ENCODE measurements around the gene RASSF3.
"Not testable (repeated sequence)": the region's sequence is repeated elsewhere in the genome, so short reads cannot be mapped to it uniquely, and the experiment has no call there.

RASSF3 gene

GRCh38 chr12:64577046-64577445 lies 33.2 kb upstream of the RASSF3 start:
- Histone ChIP-seq H3K27ac (ENCODE audit: low read depth, low read length) (no peak overlapping the region), H3K4me3 (ENCODE audit: low read length) (no peak overlapping the region), H3K27me3 (ENCODE audit: insufficient read depth, low read length) (no peaks in the 10 kb centered on the region), H3K4me1 (ENCODE audit: insufficient read depth, low read length) (no peaks in the 10 kb centered on the region), H3K9me3 (ENCODE audit: insufficient read depth, low read depth, low read length) (peaks cover 12% of the 10 kb centered on the region), H3K9ac (ENCODE audit: low read depth, low read length) (no peak overlapping the region), H3K36me3 (ENCODE audit: insufficient read depth, low read length) (no peaks in the 10 kb centered on the region)
- WGBS = 97% methylated on average over 4 of the region's 4 CpGs

GRCh38 chr12:64578566-64578965 lies 31.7 kb upstream of the RASSF3 start:
- Histone ChIP-seq H3K4me1 (ENCODE audit: insufficient read depth, low read length) (peaks cover 6% of the 10 kb centered on the region; the same call in 1 of the 2 replicates), H3K9me3 (ENCODE audit: insufficient read depth, low read depth, low read length) (peaks cover 12% of the 10 kb centered on the region), H3K9ac (ENCODE audit: low read depth, low read length) (no peak overlapping the region), H3K27me3 (ENCODE audit: insufficient read depth, low read length) (no peaks in the 10 kb centered on the region), H3K36me3 (ENCODE audit: insufficient read depth, low read length) (no peaks in the 10 kb centered on the region), H3K27ac (ENCODE audit: low read depth, low read length) (no peak overlapping the region), H3K4me3 (ENCODE audit: low read length) (no peak overlapping the region)
- 93% methylated on average over 4 of the region's 4 CpGs for WGBS

DNA sequence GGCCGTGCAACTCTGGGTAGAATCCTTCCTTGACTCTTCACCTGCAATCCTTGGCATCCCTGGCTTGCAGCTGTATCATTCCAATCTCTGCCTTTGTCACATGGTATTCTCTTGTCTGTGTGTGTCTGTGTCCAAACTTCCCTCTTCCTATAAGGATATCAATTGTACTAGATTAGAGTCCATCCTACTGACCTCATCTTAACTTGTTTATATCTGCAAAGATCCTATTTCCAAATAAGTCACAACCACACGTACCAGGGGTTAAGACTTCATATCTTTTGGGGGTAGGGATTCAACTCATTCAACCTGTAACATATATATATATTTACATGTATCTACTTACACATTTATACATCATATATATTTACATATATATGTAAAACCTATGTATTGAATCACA lies 29.6 kb upstream of the RASSF3 start:
- H3K4me3 ChIP-seq (ENCODE audit: low read length) = no peak overlapping the region
- H3K9me3 ChIP-seq (ENCODE audit: insufficient read depth, low read depth, low read length) = no peaks in the 10 kb centered on the region
- whole genome bisulfite sequencing = 97% methylated on average over 1 of the region's 2 CpGs
- H3K36me3 ChIP-seq (ENCODE audit: insufficient read depth, low read length) = no peaks in the 10 kb centered on the region
- no peak overlapping the region for H3K9ac ChIP-seq (ENCODE audit: low read depth, low read length)
- no peak overlapping the region for H3K27ac ChIP-seq (ENCODE audit: low read depth, low read length)
- H3K27me3 ChIP-seq (ENCODE audit: insufficient read depth, low read length) = no peaks in the 10 kb centered on the region
- peaks cover 16% of the 10 kb centered on the region for H3K4me1 ChIP-seq (ENCODE audit: insufficient read depth, low read length)

DNA sequence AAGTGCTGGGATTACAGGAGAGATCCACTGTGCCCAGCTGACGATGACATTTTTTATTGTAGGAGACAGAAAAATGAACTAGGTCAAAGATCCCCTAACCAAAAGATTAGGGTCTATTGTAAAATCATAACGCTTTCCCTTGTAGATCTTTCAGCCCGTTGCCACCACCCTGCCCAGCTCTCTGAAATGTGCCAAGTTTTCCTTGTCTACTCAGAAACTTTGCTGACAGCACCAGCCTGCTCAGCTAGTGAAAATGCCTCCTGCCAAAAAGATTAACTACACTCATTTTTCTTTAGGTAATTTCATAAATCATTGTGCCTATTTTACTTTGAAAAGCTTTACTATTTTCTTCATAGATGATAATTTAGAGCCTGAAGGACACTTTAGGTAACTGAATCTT lies 28.2 kb upstream of the RASSF3 start:
- 92% methylated on average over 3 of the region's 3 CpGs for WGBS
- Histone ChIP-seq H3K4me3 (ENCODE audit: low read length) (no peak overlapping the region), H3K27ac (ENCODE audit: low read depth, low read length) (no peak overlapping the region), H3K9ac (ENCODE audit: low read depth, low read length) (no peak overlapping the region), H3K27me3 (ENCODE audit: insufficient read depth, low read length) (no peaks in the 10 kb centered on the region), H3K36me3 (ENCODE audit: insufficient read depth, low read length) (no peaks in the 10 kb centered on the region), H3K4me1 (ENCODE audit: insufficient read depth, low read length) (peaks cover 16% of the 10 kb centered on the region), H3K9me3 (ENCODE audit: insufficient read depth, low read depth, low read length) (no peaks in the 10 kb centered on the region)

DNA sequence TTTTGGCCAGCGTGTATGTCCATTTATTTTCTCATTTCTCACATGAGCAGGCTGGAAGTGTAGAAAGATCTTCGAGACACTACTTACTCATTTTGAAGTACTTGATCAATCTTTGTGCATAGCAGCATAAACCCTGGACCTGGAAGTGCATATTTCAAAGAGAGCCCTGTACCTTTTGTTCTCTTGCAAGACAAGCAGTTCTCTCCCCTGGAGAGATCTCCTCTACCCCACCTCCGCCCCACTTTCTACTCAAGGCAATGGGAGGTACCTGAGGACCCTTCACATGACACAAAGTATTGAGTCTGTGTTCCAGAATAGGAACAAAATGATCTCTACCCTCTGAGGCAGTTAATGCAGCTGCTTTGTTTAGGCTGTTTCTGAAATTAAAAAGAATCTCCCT lies 27.4 kb upstream of the RASSF3 start:
- no peaks in the 10 kb centered on the region for H3K9me3 ChIP-seq (ENCODE audit: insufficient read depth, low read depth, low read length)
- H3K36me3 ChIP-seq (ENCODE audit: insufficient read depth, low read length) = no peaks in the 10 kb centered on the region
- H3K9ac ChIP-seq (ENCODE audit: low read depth, low read length) = no peak overlapping the region
- H3K4me3 ChIP-seq (ENCODE audit: low read length) = no peak overlapping the region
- H3K27me3 ChIP-seq (ENCODE audit: insufficient read depth, low read length) = no peaks in the 10 kb centered on the region
- no peak overlapping the region for H3K27ac ChIP-seq (ENCODE audit: low read depth, low read length)
- WGBS = 86% methylated on average over 3 of the region's 3 CpGs
- peaks cover 16% of the 10 kb centered on the region for H3K4me1 ChIP-seq (ENCODE audit: insufficient read depth, low read length)

DNA sequence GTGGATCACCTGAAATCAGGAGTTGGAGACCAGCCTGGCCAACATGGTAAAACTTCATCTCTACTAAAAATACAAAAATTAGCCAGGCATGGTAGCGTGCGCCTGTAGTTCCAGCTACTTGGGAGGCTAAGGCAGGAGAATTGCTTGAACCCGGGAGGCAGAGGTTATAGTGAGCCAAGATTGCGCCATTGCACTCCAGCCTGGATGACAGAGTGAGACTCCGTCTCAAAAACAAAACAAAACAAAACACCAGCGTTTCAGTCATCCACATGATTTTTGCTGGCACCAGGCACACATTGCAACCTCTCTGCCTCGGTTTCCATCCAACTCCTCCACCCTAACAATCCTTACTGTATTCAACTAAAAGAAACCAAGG lies 26.9 kb upstream of the RASSF3 start:
- not testable (repeated sequence) for H3K4me3 ChIP-seq (ENCODE audit: low read length); H3K36me3 ChIP-seq (ENCODE audit: insufficient read depth, low read length); H3K9ac ChIP-seq (ENCODE audit: low read depth, low read length); H3K9me3 ChIP-seq (ENCODE audit: insufficient read depth, low read depth, low read length); H3K27me3 ChIP-seq (ENCODE audit: insufficient read depth, low read length); H3K27ac ChIP-seq (ENCODE audit: low read depth, low read length)
- H3K4me1 ChIP-seq (ENCODE audit: insufficient read depth, low read length) = peaks cover 16% of the 10 kb centered on the region
- 96% methylated on average over 7 of the region's 7 CpGs for WGBS

DNA sequence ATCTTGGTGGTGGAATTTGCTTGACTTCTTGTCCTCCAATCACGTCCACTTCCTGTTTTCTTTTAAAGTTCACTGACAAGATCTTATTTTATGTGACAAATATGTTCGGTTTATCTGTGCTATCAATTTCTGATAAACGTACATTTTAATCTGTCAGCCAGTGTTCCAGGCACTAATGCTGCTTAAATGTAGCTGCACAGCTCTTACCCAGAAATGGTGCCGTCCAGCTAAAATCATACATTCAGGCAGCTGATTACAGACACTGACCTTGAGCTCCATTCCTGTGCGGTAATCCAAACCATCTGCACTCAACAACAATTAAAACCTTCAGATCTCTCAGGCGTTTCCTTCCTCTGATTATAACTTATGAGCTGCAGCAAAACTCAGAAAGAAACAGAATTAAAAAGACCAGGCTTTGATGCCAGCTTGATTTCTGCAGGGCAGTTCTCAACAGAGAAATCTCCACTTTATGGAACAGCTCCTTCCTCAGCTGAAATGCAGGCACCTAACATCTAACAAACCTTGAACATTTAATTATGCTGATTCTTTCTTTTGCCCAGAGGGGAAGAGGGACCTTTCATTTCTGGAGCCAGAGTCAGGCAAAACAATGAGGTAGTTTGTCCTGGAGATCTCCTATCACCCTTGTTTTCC lies 26.4 kb upstream of the RASSF3 start:
- Histone ChIP-seq H3K27me3 (ENCODE audit: insufficient read depth, low read length) (no peaks in the 10 kb centered on the region), H3K9me3 (ENCODE audit: insufficient read depth, low read depth, low read length) (no peaks in the 10 kb centered on the region), H3K4me3 (ENCODE audit: low read length) (no peak overlapping the region), H3K27ac (ENCODE audit: low read depth, low read length) (no peak overlapping the region), H3K9ac (ENCODE audit: low read depth, low read length) (no peak overlapping the region), H3K4me1 (ENCODE audit: insufficient read depth, low read length) (peaks cover 16% of the 10 kb centered on the region), H3K36me3 (ENCODE audit: insufficient read depth, low read length) (no peaks in the 10 kb centered on the region)
- 91% methylated on average over 6 of the region's 6 CpGs for WGBS

GRCh38 chr12:64585104-64585503 lies 25.2 kb upstream of the RASSF3 start:
- WGBS = 90% methylated on average over 5 of the region's 5 CpGs
- Histone ChIP-seq H3K4me1 (ENCODE audit: insufficient read depth, low read length) (peaks cover 16% of the 10 kb centered on the region), H3K27ac (ENCODE audit: low read depth, low read length) (no peak overlapping the region), H3K4me3 (ENCODE audit: low read length) (no peak overlapping the region), H3K27me3 (ENCODE audit: insufficient read depth, low read length) (no peaks in the 10 kb centered on the region), H3K36me3 (ENCODE audit: insufficient read depth, low read length) (no peaks in the 10 kb centered on the region), H3K9ac (ENCODE audit: low read depth, low read length) (no peak overlapping the region), H3K9me3 (ENCODE audit: insufficient read depth, low read depth, low read length) (no peaks in the 10 kb centered on the region)

GRCh38 chr12:64587447-64587846 lies 22.8 kb upstream of the RASSF3 start:
- no peak overlapping the region for H3K9ac ChIP-seq (ENCODE audit: low read depth, low read length)
- 63% methylated on average over 5 of the region's 5 CpGs for WGBS
- no peaks in the 10 kb centered on the region for H3K9me3 ChIP-seq (ENCODE audit: insufficient read depth, low read depth, low read length)
- no peaks in the 10 kb centered on the region for H3K36me3 ChIP-seq (ENCODE audit: insufficient read depth, low read length)
- no peak overlapping the region for H3K4me3 ChIP-seq (ENCODE audit: low read length)
- no peak overlapping the region for H3K27ac ChIP-seq (ENCODE audit: low read depth, low read length)
- H3K4me1 ChIP-seq (ENCODE audit: insufficient read depth, low read length) = peaks cover 16% of the 10 kb centered on the region
- H3K27me3 ChIP-seq (ENCODE audit: insufficient read depth, low read length) = no peaks in the 10 kb centered on the region

DNA sequence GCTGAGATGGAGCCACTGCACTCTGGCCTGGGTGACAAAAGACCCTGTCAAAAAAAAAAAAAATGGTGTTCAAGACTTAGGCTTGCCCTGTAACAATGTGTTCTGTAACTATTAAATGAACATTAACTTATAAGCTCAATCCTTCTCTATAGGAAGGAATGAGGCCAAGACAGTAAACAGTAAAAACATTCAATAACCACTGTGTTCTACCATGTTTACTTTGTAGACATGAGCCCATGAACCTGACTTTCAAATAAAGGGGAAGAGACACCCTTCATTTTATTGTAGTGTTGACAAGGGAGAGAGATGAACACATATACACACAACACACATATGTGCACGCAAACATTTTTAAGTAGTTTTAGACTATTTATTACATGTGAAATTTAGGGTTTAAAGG lies 20.1 kb upstream of the RASSF3 start:
- Histone ChIP-seq H3K9me3 (ENCODE audit: insufficient read depth, low read depth, low read length) (no peaks in the 10 kb centered on the region), H3K4me3 (ENCODE audit: low read length) (no peak overlapping the region), H3K27me3 (ENCODE audit: insufficient read depth, low read length) (no peaks in the 10 kb centered on the region), H3K4me1 (ENCODE audit: insufficient read depth, low read length) (no peaks in the 10 kb centered on the region), H3K9ac (ENCODE audit: low read depth, low read length) (no peak overlapping the region), H3K27ac (ENCODE audit: low read depth, low read length) (no peak overlapping the region), H3K36me3 (ENCODE audit: insufficient read depth, low read length) (no peaks in the 10 kb centered on the region)
- no CpG with 5 or more reads among the region's 1 CpG for WGBS

- no peak overlapping the region for H3K4me3 ChIP-seq (ENCODE audit: low read length)
- peaks cover 5% of the 10 kb centered on the region; the same call in 1 of the 2 replicates for H3K4me1 ChIP-seq (ENCODE audit: insufficient read depth, low read length)
- WGBS = 95% methylated on average over 6 of the region's 6 CpGs
- no peaks in the 10 kb centered on the region for H3K36me3 ChIP-seq (ENCODE audit: insufficient read depth, low read length)
- H3K27me3 ChIP-seq (ENCODE audit: insufficient read depth, low read length) = no peaks in the 10 kb centered on the region; the same call in 1 of the 2 replicates
- H3K9ac ChIP-seq (ENCODE audit: low read depth, low read length) = no peak overlapping the region
- H3K27ac ChIP-seq (ENCODE audit: low read depth, low read length) = no peak overlapping the region
- H3K9me3 ChIP-seq (ENCODE audit: insufficient read depth, low read depth, low read length) = no peaks in the 10 kb centered on the region
Observed at GRCh38 chr12:64595863-64596793, 14.2 kb upstream of the RASSF3 start.

All from HUES64 (cell line).